Suprapubic skin (tissue), 4 donors: Measurements from ENCODE around the gene CPSF7. TPM values are rescaled to one million over a fixed set of nuclear protein-coding genes. Genes with fewer than 3 reads are reported as not detected.

Source experiments
- DNase-seq, 2 donors: peaks; one replicate each; pipeline ENCODE4 v3.0.0-alpha.2; 2019; ENCODE audit warnings: low spot score in 2 of 2
- H3K27ac ChIP-seq: fragments of 200-600 bp; sonication (generic); one replicate; pipeline ENCODE4 v1.5.1; 2019
- H3K27me3 ChIP-seq: fragments of 200-600 bp; sonication (generic); one replicate; pipeline ENCODE4 v1.5.1; 2019
- H3K36me3 ChIP-seq: fragments of 200-600 bp; sonication (generic); one replicate; pipeline ENCODE4 v1.5.1; 2019
- H3K4me1 ChIP-seq: fragments of 200-600 bp; sonication (generic); one replicate; pipeline ENCODE4 v1.5.1; 2019
- H3K4me3 ChIP-seq: fragments of 200-600 bp; sonication (generic); one replicate; pipeline ENCODE4 v1.5.1; 2019; ENCODE audit warnings: mild to moderate bottlenecking
- H3K9me3 ChIP-seq: fragments of 200-600 bp; sonication (generic); one replicate; pipeline ENCODE4 v1.5.1; 2019
- CTCF ChIP-seq, 2 donors: fragments of 200-600 bp in 1 of 2; fragments of 450-650 bp in 1 of 2; sonication (generic) in 1 of 2; IDR thresholded peaks; one replicate each; pipeline ENCODE4 v1.5.1; 2016 to 2019; ENCODE audit warnings: antibody characterized with exemption in 2 of 2, mild to moderate bottlenecking in 1 of 2, moderate library complexity in 1 of 2
- EP300 ChIP-seq: sonication (generic); formaldehyde crosslinking; IDR thresholded peaks from one replicate; pipeline ENCODE4 v1.6.1; 2017; ENCODE audit warnings: antibody characterized with exemption
- POLR2A ChIP-seq, 2 donors: fragments of 450-650 bp; IDR thresholded peaks; one replicate each; pipeline ENCODE4 v1.6.1; 2017; ENCODE audit warnings: antibody characterized with exemption in 2 of 2, mild to moderate bottlenecking in 2 of 2, moderate library complexity in 2 of 2
- POLR2AphosphoS5 ChIP-seq, 3 donors: sonication (generic); formaldehyde crosslinking; IDR thresholded peaks; one replicate each; pipeline ENCODE4 v1.6.1; 2017; ENCODE audit warnings: antibody characterized with exemption in 3 of 3
- WGBS: methylation state at CpG from one replicate; pipeline ENCODE4 v1.1.5; 2018; 5-methylcytosine and 5-hydroxymethylcytosine counted together
- total RNA-seq, 4 donors: library from RNA; depleted of rRNA; stranded (reverse); fragments of >200 nt; gene quantifications; one replicate each; pipeline ENCODE4 v1.1.0, GENCODE V29; 2016

Gene CPSF7
- total RNA-seq, 4 donors from 2014 or later: 57.2 to 76.2 (median 70.7) TPM

GRCh38 chr11:61361741-61362541 lies 67.8 kb downstream of the CPSF7 start, which contains the start of the genes CYB561A3 and TMEM138:
Gene CYB561A3 (minus strand): TSS chr11:61361882. CDS start chr11:61356713, 5,169 bp downstream.
Gene TMEM138 (plus strand): TSS chr11:61362374. CDS start chr11:61364391, 2,017 bp downstream.
- peak; percentile 60 to 73 for TF ChIP-seq POLR2A (IDR thresholded peaks at IDR 0.05)
- TF ChIP-seq POLR2AphosphoS5 (IDR thresholded peaks at IDR 0.05): peak in 2 of 3 donors; percentile 67 to 87
- TF ChIP-seq CTCF (IDR thresholded peaks at IDR 0.05): no peak
- Histone ChIP-seq H3K27me3 (no peaks in the 10 kb centered on the region), H3K9me3 (no peaks in the 10 kb centered on the region), H3K4me3 (peak within 1 kb of the TSS; percentile 68), H3K4me1 (peaks cover 46% of the 10 kb centered on the region), H3K36me3 (peaks cover 28% of the 10 kb centered on the region), H3K27ac (peak within 1 kb of the TSS; percentile 98)
- WGBS: 0% methylated on average over 27 of the region's 63 CpGs
- DNase-seq: peak; percentile 94 to 96

DNA sequence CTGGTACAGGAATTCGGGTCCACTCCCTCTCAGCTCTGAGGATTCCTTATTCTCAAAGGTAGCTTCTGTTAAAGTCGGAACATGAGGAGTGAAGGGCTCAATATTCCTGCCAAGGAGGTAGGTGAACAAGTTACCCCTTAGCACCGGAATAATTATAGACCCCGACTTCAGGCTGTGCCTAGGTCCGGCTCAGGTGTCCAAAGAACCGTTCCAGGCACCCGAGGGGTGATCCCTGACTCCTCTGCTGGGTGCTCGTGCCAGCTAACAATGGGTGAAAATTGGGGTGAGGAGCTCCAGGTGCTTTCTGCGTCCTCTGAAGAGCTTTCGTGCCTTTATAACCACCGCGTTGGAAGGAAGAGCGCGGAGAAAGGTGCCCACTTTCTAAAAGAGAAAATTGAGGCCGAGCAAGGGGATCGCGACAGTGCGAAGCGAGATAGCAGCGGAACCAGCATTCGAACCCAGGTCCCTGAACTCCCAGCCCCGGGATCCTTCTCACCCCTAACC lies 68.5 kb downstream of the CPSF7 start:
- WGBS: 4% methylated on average over 17 of the region's 22 CpGs

DNA sequence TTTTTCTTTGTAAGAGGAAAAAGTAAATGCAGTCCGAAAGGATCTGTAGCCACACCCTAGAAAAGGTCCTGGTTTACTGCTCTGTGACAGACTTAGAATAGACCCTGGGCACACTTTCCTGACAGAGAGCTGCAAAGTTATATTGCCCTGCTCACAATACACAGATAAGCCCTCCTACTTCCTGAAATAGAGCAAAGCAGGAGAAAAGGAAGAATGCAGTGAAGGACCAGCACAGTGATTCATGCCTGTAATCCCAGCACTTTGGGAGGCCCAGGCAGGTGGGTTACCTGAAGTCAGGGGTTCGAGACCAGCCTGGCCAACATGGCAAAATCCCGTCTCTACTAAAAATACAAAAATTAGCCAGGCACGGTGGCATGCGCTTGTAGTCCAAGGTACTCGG lies 70.3 kb downstream of the CPSF7 start:
- peaks cover 6% of the 10 kb centered on the region for H3K36me3 ChIP-seq
- DNase-seq: no peak
- H3K27me3 ChIP-seq: no peaks in the 10 kb centered on the region
- H3K9me3 ChIP-seq: no peaks in the 10 kb centered on the region
- TF ChIP-seq EP300 (no peak), POLR2A (IDR thresholded peaks at IDR 0.05) (no peak), POLR2AphosphoS5 (IDR thresholded peaks at IDR 0.05) (no peak), CTCF (IDR thresholded peaks at IDR 0.05) (no peak)
- WGBS: 89% methylated on average over 6 of the region's 6 CpGs
- H3K4me1 ChIP-seq: peaks cover 51% of the 10 kb centered on the region
- no peak overlapping the region for H3K4me3 ChIP-seq
- H3K27ac ChIP-seq: no peak overlapping the region

More for the DNA sequence above, 68.5 kb downstream of the CPSF7 start:
- no peak for DNase-seq
- Histone ChIP-seq H3K4me3 (peak overlapping the region; percentile 68), H3K27me3 (no peaks in the 10 kb centered on the region), H3K4me1 (peaks cover 51% of the 10 kb centered on the region), H3K36me3 (peaks cover 22% of the 10 kb centered on the region), H3K27ac (peak overlapping the region; percentile 98), H3K9me3 (no peaks in the 10 kb centered on the region)
- TF ChIP-seq POLR2A (IDR thresholded peaks at IDR 0.05): no peak
- TF ChIP-seq CTCF (IDR thresholded peaks at IDR 0.05): no peak
- TF ChIP-seq POLR2AphosphoS5 (IDR thresholded peaks at IDR 0.05): no peak
- TF ChIP-seq EP300: no peak

GRCh38 chr11:61358566-61358965 lies 71.2 kb downstream of the CPSF7 start:
- H3K36me3 ChIP-seq: peaks cover 5% of the 10 kb centered on the region
- peaks cover 52% of the 10 kb centered on the region for H3K4me1 ChIP-seq
- no peak for DNase-seq
- no peaks in the 10 kb centered on the region for H3K27me3 ChIP-seq
- 97% methylated on average over 11 of the region's 11 CpGs for whole genome bisulfite sequencing
- TF ChIP-seq POLR2AphosphoS5 (IDR thresholded peaks at IDR 0.05) (no peak), POLR2A (IDR thresholded peaks at IDR 0.05) (no peak), CTCF (IDR thresholded peaks at IDR 0.05) (no peak), EP300 (no peak)
- no peaks in the 10 kb centered on the region for H3K9me3 ChIP-seq
- no peak overlapping the region for H3K4me3 ChIP-seq
- H3K27ac ChIP-seq: no peak overlapping the region

GRCh38 chr11:61357894-61358239 lies 71.9 kb downstream of the CPSF7 start:
- DNase-seq: no peak
- no peaks in the 10 kb centered on the region for H3K9me3 ChIP-seq
- H3K36me3 ChIP-seq: peaks cover 12% of the 10 kb centered on the region
- H3K27me3 ChIP-seq: no peaks in the 10 kb centered on the region
- TF ChIP-seq CTCF (IDR thresholded peaks at IDR 0.05): no peak
- TF ChIP-seq POLR2A (IDR thresholded peaks at IDR 0.05): no peak
- TF ChIP-seq EP300: no peak
- TF ChIP-seq POLR2AphosphoS5 (IDR thresholded peaks at IDR 0.05): no peak
- WGBS: 95% methylated on average over 6 of the region's 6 CpGs
- H3K4me3 ChIP-seq: no peak overlapping the region
- H3K27ac ChIP-seq: no peak overlapping the region
- peaks cover 48% of the 10 kb centered on the region for H3K4me1 ChIP-seq
